Stimulated activated CD4-positive, alpha-beta T cell treated with anti-CD3 and anti-CD28 coated beads, Interleukin-4, amount 100 ng/mL, for 48 hours (primary cell): ENCODE measurements around the gene NANOG.
"Not testable (repeated sequence)": the region's sequence is repeated elsewhere in the genome, so short reads cannot be mapped to it uniquely, and the experiment has no call there.

Experiments used
- DNase-seq, 2 donors: peaks; one replicate each; pipeline ENCODE4 v3.0.0-alpha.2; 2020; ENCODE audit warnings: low read depth in 2 of 2

Gene NANOG

DNA sequence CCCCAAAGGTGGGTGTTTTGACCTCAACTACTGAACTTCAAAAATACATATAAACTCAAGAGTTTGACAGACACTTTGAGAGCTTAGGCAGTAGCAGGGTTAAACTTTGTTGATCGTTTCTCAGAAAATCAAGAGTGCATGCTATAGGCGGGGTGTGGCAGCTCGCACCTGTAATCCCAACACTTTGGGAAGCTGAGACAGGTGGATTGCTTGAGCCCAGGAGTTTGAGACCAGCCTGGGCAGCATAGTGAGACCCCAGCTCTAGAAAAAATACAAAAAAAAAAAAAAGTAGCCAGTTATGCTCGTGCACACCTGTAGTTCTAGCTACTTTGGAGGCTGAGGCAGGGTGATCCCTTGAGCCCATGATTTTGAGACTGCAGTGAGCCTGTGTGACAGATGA lies 12.3 kb downstream of the NANOG start:
- no peak for DNase-seq

DNA sequence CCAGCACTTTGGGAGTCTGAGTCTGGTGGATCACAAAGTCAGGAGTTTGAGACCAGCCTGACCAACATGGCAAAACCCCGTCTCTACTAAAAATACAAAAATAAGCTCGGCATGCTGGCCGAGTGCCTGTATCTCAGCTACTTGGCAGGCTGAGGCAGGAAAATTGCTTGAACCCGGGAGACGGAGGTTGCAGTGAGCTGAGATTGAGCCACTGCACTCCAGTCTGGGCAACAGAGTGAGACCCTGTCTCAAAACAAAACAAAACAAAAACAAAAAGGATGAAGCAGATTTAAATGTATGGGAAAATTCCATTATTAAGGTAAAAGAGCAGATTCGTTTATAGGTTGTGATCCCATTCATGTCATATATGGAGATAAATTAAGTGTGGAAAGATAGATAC lies 17.1 kb downstream of the NANOG start:
- DNase-seq, result not testable (repeated sequence)

DNA sequence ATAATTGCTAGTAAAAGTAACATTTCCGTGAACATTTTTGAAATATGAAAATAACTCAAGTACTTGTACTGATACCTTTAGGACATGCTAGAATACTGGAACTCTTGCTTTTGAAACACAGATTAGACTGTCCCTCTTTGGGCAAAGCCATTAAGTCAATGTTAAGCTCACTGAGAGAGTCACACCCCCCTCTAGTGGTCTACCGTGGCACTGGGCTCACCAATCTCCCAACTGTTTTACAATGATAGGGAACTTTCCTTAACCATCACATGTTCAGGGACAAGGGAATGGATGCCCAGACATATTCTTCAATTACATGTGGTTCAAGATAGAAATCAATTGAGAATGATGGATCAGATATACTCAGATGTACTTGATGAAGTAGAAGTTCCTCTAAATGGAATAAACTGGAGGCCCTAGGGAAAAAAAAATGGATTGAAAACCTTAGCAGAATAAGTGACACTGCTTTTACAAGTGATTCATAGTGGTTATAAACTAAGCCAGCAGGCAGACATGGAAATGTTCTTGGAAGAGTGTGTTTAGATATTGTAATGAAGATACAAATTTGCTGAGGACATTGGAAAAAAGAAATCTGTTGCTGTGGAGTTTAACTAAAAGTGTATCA lies 17.8 kb downstream of the NANOG start:
- peak; percentile 57 to 58 for DNase-seq

DNA sequence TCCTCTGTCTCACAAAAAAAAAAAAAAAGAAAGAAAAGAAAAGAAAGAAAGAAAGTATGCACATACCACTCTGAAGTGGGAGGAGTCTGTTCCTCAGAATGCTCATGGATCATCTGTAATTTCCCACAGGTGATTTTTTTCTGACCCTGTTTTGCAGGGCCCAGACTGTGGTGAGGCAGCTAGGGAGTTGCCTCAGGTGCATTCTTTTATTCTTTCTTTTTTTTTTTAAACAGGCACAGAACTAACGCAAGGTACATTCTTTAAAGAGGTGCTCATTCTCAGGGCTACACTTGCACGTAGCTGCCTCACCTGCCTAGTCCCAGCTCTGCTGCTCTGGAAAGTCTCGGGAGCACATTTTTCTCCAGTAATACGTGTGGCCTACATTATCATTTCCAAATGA lies 36.6 kb downstream of the NANOG start:
- not testable (repeated sequence) for DNase-seq

DNA sequence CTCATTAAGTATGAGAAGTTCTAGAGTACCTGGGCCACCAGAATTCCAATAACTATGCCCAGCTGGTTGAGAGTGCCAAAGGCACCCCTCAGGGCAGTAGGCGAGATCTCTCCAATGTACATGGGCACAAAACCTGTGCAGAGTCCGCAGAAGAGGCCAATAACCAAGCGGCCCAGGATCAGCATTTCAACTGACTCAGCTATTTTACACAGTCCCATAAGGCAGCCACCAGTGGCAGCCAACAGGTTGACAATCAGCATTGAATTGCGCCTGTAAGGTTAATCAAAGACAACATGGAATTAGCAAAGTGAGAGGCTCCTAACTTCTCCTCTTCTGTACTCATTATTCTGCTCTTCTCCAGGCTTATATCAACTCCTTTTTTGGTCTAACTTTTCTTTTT lies 40.5 kb downstream of the NANOG start:
- DNase-seq, result not testable (repeated sequence)

DNA sequence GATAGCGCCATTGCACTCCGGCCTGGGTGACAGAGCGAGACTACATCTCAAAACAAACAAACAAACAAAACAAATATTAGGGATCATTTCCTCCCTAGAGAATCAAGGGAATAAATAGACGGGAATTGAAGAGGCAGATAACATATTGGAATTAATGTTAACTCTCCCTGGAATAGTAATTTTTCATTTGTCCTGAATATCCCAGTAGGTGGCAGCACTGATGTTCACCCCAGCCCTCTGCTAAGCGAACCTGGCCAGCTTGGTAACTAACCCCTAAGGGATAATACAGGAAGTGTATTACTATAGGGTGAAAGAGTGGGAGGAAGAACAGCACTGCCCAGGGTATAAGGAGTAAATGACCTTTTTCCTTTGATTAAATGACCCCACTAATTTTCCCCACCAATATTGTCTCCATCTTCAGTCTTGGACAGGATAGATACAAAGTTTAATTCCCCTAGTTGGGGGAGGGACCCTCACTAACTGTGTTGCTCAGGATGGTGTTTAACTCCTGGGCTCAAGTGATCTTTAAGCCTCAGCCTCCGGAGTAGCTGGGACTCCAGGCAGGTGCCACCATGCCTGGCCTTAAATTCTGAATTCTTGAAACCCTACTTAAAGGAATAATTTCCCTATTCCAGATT lies 43.0 kb downstream of the NANOG start:
- peak in 1 of 2 donors; percentile 18 for DNase-seq

DNA sequence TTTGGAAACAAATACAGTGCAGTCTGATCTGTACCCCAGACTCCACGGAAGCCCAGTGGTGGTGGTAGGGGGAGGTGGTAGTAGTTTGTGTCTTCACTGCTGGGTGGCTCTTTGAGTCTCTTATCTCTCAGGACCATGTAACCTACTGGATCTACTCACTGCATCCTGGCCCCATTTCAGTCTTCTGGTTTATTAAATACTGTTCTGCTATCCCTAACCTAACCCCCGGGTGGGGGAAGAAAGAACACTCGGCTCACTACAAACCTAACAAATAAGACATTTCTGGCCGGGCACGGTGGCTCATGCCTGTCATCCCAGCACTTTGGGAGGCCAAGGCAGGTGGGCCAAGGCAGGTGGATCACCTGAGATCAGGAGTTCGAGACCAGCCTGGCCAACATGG lies 44.0 kb downstream of the NANOG start:
- DNase-seq, result not testable (repeated sequence)

DNA sequence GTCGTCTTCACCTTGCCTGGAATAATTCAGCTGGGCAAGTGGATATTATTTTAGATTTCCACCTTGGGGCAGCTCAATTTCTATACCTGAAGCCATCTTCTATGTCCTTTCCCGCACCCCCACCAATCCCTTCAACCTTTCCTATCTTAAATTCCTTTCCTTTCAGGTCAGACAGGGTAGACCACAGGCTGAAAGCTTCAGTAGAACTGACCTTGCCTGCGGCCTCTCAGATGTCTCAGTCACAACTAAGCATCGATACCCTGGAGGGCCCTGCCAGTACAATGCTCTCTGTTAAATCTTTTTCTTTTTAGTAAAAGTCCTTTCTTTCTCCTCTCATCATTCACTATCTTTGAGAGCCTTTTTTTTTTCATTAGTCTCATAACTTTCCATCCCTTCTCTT lies 44.6 kb downstream of the NANOG start:
- DNase-seq, result no peak

DNA sequence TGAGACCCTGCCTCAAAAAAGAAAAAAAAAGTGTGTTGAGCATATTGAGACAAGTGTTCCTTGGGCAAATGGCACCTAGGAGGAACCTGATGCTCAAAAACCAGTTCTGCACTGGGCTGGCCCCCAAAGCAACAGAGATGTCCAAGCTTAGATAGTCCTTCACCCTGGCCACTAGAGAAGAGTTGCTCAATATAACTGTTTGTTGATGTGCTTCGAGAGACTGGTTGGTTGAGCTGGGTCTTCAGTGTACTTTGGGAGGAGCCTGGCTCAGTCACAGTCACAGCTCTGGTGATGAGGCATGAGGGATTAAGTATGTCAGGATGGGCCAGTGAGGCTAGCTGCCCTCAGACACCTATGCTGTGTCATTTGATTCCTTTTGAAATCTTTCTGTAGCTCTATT lies 45.5 kb downstream of the NANOG start:
- no peak for DNase-seq

DNA sequence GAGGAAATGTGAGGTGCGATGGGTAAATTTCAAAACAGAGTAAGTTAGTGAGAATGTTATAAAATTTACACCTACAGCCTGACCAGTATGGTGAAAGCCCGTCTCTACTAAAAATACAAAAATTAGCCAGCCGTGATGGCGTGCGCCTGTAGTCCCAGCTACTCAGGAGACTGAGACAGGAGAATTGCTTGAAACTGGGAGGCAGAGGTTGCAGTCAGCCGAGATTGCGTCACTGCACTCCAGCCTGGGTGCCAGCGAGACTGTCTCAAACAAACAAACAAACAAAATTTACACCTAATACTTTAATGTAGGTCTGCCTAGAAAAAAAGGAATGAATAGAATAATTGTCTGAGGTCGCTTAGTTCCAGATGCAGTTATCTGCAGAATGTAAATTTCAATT lies 45.9 kb downstream of the NANOG start:
- DNase-seq, result no peak

DNA sequence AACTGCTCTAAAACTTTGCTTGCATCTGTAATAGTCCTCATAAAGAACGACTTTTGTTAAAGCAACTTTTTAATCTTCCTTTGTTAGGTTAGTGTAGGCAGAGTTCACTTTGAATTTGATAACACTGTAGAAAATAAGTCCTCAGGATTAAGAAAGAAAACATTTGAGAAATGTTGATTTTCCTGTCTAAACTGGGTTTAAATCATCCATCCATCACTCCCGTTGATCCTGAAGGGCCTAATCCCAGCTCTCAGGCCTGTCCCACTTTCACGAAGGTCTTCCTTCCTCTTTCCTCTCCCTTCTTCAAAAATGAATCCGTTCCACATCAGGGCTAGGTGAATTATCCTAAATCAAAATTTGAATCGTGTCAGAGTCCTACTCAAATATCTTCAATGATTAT lies 46.6 kb downstream of the NANOG start:
- no peak for DNase-seq

DNA sequence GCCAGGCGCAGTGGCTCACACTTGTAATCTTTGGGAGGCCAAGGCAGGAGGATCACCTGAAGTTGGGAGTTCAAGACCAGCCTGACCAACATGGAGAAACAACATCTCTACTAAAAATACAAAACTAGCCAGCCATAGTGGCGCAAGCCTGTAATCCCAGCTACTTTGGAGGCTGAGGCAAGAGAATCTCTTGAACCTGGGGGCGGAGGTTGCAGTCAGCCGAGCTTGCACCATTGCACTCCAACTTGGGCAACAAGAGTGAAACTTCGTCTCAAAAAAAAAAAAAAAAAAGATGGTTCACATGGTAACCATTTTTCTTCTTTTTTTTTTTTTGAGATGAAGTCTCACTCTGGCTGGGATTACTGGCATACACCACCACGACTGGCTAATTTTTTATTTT lies 48.2 kb downstream of the NANOG start:
- no peak for DNase-seq

DNA sequence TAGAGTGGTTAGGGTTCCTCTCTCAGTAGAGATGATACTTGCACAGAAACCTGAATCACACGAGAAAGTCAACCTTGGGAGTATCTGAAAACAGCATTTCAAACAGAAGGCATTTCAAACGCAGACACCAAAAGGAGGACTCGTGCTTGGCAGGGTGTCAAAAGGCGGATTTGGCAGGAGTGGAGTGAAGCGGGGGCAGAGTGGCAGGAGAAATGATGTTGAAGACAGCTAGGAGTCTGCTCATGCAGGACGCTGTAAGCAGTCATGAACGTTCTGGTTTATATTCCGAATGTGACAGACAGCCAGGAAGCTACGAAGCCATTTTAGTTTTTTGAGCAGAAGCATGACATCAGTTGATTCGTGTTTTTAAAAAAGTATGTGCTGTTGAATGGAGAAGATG lies 50.0 kb downstream of the NANOG start:
- DNase-seq, result not testable (repeated sequence)

DNA sequence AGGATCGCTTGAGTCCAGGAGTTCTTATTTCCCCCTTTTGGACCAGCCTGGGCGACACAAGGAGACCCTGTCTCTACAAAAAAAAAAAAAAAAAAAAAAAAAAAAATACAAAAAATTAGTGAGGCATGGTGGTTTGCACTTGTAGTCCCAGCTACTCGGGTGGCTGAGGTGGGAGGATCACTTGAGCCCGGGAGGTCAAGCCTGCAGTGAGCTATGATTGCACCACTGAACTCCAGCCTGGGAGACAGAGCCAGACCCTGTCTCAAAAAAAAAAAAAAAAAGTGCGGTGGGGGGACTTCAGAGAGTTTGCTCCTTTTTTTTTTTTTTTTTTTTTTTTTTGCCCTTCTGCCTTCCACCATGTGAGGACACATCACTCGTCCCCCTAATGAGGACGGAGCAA lies 50.6 kb downstream of the NANOG start:
- DNase-seq, result not testable (repeated sequence)

DNA sequence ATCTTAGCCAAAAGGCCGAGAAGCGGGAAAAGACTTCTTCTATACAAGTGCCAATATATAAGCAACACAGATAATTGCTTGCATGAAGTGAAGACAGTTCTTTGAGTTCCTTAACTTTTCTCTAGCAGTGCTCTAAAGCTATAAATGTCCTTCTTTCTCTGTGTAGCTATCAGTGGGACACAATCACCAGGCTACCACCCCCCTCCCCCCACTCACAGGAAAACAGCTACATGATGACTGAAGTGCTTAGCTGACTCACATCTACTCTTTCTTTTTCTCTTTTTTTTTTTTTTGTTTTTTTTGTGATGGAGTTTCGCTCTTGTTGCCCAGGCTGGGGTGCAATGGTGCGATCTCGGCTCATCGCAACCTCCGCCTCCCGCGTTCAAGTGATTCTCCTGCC lies 53.2 kb downstream of the NANOG start:
- not testable (repeated sequence) for DNase-seq

DNA sequence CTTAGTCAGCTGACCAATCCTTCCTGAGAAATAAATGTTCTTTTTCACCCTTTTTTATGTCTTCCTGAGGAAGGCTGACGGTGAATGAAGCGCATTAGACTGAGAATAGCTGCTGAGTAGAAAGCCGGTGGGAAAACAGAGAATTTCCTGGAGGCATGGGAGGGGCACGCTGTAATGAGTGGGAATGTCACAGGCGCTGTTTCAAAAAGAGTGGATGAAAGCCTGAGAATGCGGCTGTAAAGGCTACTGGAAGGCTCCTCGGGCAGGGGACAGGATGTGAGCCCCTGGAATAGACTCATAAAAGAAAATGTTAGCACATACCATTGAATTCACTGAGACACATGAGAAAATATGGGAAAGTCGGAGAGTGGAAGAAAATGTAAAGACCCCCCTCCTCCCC lies 53.9 kb downstream of the NANOG start:
- DNase-seq, result not testable (repeated sequence)

DNA sequence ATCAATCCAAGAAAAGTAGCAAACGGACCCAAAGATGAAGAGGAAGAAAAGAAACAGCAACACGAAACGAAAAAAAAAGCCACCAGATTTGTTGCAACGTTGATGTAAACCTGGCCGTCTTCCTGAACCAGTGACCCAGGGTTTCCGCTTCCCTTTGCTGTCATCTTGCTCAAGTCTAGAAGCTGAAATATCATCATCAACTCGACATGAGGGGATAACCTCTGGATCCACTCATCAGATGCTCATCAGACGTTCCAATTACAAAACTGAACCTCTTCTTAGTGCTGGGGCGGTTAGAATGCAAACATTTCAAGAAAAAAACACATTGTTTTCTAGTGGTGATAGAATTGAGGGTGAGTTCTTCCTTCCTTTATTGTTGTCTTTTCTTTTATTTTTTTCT lies 54.4 kb downstream of the NANOG start:
- DNase-seq, result not testable (repeated sequence)

DNA sequence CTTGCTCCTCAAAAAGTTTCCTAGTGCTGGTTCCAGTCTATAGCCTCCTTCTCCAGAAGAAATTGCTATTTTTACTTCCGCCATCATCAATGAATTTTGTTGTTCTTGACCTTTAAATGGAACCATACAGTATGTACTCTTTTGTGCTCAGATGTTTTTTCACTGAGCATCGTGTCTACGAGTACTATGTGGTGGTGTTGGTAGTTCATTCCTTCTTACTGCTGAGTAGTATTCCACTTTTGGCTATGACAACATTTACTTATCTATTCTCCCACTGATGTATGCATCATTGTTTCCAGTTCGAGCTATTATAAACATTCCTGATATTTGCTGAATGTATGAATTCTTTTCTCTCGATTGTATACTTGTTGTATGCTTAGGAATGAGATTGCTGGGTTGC lies 54.9 kb downstream of the NANOG start:
- DNase-seq, result no peak

DNA sequence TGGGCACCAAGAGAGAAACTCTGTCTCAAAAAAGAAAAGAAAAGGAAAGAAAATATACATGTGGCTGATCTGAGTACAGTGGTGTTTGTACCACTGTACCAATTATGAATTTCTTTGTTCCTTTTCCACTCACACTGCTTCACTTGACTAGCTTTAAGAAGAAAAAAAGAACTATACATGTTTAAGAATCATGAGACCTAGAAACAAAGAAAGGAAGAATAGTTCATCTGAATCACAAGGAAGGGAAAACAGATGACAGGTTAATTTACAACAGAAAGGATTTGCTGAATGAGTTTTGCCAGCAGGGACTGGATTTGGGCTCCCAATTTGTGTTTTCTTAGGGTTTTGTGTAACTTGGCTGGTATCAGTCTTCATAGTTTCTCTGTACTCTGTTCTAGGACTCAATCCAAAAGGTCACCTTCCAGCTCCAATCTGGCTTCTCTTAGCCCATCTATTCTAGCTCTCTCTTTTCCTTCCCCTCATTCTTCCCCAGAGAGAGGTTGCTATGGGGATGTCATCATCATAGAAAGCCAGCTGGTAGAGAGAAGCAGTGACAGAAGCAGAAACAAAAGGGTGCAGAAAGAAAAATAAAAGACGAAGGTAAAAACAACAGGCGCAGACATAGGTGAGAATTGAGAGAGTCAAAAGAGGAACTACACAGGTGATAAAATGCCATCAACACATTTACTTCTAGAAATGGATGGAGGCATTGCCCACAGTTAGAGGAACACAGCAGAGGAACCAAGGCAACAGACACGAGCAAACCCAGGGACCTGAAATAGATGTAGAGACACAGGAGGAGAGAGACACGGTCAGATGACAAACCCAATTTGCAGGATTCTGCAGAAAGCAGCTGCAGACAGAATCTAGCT lies 58.3 kb downstream of the NANOG start:
- DNase-seq, result not testable (repeated sequence)

DNA sequence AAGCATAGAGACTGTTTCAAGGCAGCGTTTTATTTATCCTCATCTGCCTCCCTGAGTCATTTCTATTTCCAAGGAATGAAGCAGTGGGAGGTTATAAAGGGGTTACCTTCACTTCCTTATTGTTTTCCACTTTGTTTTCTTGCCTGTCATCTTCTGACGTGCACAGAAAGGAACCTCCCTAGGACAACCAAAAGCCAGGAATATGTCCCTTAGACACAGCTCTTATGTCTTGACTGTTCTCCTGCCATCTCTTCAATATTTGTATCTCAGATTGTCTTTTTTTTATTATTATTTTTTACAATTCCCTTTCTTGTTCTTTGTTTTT lies 58.9 kb downstream of the NANOG start:
- DNase-seq, result not testable (repeated sequence)
